GM12875 (cell line): ENCODE data around the gene ASTN2.

Experiments
- H3K4me3 ChIP-seq: one replicate; pipeline ENCODE4 v1.5.1; 2011; ENCODE audit warnings: low read depth, low read length, control low read depth
- TF ChIP-seq, protein P1 (sequence below): IDR thresholded peaks from 2 replicates; pipeline ENCODE4 v1.5.1; 2011; ENCODE audit warnings: low read depth, mild to moderate bottlenecking, control low read depth, inconsistent platforms, low read length, moderate library complexity, borderline replicate concordance; ENCODE audit not compliant: insufficient read depth

Gene ASTN2

DNA sequence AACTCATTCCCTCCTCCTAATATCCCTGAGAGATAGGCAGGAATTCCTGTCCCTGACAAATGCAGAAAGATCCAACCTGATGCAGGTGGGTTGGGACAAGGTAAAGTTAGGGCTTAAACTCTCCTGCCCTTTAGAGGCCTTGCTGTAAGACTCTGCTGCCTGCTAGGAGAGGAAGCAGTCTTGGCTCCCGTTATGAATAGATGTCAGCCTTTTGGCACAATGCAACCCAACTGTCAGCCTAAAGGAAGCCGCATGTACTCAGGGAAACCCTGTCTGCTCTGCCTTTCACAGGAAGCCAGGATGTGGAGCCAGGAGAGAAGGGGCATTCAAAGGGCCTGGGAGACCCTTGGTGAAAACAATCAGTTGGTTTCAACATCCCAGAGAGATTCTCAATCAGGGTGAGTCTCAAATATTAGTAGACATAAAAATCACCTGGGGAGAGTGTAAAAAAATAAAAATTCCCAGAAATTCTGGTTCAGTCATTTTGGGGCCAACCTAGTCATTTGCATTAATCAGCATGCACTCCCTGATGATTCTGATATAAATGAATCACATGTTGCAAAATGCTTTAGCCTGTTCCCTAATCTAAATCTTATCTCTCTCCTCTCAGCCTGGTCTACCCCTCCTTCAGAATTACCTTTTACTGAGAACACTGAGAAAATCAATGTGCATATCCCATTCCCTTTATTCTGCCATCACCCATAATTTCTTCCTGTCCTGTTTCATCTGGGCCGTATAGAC lies 864.0 kb downstream of the ASTN2 start:
- H3K4me3 ChIP-seq: no peak overlapping the region
- TF ChIP-seq, protein P1, sequence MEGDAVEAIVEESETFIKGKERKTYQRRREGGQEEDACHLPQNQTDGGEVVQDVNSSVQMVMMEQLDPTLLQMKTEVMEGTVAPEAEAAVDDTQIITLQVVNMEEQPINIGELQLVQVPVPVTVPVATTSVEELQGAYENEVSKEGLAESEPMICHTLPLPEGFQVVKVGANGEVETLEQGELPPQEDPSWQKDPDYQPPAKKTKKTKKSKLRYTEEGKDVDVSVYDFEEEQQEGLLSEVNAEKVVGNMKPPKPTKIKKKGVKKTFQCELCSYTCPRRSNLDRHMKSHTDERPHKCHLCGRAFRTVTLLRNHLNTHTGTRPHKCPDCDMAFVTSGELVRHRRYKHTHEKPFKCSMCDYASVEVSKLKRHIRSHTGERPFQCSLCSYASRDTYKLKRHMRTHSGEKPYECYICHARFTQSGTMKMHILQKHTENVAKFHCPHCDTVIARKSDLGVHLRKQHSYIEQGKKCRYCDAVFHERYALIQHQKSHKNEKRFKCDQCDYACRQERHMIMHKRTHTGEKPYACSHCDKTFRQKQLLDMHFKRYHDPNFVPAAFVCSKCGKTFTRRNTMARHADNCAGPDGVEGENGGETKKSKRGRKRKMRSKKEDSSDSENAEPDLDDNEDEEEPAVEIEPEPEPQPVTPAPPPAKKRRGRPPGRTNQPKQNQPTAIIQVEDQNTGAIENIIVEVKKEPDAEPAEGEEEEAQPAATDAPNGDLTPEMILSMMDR: no peak

DNA sequence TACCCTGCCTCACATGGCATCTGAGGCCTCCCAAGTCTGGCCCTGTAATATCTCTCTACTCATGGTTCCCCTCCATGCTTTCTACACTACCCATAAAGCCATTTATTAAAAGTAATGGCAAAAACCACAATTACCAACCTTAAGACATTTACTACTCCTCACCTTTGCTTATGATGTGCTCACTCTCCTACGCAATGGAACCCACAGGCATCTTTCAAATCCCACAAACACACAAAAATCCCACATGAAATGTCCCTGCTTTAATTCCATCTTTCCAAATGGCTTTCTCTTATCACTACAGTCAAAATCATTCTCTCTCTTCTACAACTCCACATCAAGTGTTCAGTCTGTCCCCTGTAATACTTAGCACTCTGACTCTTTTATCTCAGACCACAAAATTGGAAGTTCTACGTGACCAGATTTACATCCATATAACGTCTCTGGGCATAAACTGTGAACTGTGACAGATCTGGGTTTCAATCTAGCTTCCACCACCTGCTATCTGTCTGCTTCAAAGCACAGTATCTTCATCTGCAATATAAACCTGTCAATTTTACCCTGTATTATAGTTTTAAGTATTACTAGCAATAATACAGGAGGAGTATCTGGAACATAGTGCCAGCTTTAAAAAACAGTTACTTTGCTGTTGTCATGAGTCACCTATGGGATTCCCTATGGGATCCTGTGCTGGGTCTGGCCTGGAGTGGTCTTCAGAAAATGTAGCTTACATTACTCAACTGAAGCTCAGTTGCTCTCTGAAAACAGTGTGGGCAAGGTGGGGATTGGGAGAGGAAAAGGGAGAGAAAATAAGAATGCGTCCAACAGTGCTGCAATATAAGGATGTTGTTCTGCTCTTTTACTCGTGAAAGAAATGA lies 864.8 kb downstream of the ASTN2 start:
- TF ChIP-seq, protein P1: no peak
- H3K4me3 ChIP-seq: no peak overlapping the region

DNA sequence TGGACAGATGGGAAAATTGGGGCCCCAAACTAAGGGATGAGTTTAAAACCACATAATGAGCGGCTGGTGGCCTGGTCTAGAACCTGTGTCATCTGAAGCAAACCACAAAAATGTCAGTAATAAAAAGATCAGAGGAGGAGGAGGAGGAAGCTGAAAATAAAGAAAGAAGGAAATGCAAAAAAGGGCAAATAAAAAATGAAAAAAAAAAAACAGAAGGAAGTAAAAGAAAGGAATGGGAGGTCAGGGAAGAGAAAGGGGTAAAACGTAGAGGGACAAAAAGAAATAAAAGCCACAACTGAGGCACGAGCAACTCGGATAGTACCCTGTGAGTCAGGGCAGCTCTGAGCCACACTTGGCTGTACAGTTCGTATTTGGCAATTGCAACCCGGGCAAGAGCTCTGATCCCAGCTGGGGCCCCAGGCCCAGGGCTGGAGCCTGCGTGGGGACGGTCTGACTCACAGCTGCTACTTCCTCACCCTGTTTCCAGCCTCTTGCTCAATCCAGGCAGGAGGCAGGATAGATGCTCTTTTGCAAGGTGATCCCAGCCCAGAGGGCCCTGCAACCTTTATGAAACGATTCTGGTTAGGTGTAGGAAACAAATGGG lies 865.7 kb downstream of the ASTN2 start:
- TF ChIP-seq, protein P1: no peak
- no peak overlapping the region for H3K4me3 ChIP-seq

DNA sequence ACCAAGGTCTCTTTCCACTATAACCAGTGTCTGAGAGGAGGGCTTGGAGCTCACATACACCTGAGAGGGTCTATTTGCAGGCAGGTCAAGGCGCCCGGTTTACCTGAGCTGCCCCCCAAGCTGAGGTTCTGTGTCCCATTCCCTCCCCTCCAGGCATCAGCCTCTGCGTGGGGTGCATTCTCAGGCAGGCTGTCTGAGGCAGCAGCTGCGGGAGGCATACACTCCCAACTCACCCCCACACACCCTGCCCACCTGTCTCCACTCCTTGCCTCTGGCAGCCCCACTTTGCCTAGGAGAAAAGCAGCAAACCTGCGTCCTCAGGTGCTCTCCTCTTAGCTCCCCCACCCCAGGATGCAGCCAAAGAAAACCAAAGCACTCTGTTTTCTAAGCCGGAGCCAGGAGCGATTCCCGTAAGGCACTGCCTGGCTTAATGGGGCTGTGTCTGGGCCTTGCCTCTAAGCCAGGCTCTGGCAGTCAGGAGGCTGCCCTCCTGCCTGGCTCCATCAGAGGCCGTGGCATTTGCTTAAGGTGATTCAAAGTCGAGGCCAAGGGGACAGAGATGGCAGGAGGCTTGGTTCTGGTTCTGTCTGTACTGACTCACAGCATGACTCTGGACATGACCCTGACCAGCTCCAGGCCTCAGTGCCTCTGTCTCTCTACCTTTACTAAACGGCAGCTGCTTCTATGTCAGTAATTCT lies 867.0 kb downstream of the ASTN2 start:
- H3K4me3 ChIP-seq: no peak overlapping the region
- TF ChIP-seq, protein P1: no peak

DNA sequence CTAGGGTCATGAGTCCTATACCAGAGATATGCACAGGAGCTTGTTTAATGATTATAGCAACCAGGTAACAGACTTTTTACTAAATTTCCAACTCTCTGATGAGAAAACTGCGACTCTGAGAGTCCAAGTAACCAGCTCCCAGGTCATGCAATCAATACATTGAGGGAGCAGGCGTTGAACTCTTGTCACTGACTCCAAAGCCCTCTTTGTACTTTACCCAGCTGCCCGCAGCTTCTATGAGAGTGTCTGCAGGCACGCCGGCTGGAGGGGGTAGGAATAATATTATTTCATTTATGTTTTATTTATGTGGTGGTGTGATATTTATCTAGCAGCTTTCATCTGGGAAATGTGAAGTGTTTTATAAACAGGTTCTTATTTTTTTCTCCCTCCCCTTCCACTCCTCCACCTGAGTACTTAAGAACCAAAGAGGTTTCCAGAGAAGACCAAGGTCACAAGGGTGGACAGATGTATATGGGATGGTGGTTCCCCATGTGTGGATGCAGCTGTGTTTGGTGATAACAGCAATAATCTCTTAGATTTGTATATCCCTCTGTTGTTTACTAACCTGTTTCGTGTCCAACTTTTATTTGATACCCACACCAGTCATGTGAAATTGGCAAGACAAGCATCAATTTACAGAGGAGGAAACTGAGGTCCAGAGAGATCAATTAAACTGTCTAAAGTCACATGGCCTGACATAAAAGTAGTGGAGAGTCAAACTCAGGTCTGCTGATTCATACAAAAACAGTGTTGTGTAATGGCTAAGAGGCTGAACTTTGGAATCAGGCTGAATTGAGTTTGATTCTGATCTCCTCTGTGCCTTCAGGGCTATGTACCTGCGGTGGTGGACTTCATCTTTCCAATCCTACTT lies 867.9 kb downstream of the ASTN2 start:
- TF ChIP-seq, protein P1: no peak
- no peak overlapping the region for H3K4me3 ChIP-seq

DNA sequence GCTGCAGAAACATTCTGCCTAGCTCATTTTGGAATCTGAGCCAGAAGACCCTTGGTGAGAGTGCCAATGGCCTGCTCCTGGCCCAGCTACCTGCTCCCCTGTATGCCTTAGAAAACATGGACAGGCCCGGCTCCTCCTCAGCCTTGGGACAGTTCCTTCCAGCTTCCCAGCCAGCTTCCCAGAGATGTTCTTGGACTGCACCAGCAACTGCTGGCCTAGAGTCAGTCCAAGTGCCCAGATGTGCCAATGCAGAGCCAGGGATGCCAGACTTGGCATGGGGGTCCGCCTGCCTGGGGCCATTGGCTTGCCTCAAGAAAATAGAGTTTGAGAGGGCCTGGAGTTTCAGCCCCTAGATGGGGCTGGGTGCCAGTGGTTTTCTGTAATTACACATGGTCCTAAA lies 870.0 kb downstream of the ASTN2 start:
- TF ChIP-seq, protein P1: no peak

More for the DNA sequence above, 870.0 kb downstream of the ASTN2 start:
- H3K4me3 ChIP-seq: no peak overlapping the region
